ENCODE results near the gene ARHGAP4. TPM values are rescaled to one million over a fixed set of nuclear protein-coding genes. Genes with fewer than 3 reads are reported as not detected.

The ARHGAP4 gene
- total RNA-seq, 1 donor from 2014 or later: 16.4 TPM

- no peak overlapping the region for H3K4me3 Mint-ChIP-seq (ENCODE audit: low read depth)
- peaks cover 8% of the 10 kb centered on the region for H3K36me3 Mint-ChIP-seq (ENCODE audit: insufficient read depth)
- TF ChIP-seq CTCF (IDR thresholded peaks at IDR 0.05; ENCODE audit: unreplicated experiment): no peak
- peaks cover 4% of the 10 kb centered on the region for H3K4me1 Mint-ChIP-seq (ENCODE audit: low read depth)
- H3K27me3 Mint-ChIP-seq: no peaks in the 10 kb centered on the region
- DNase-seq (ENCODE audit: low spot score, unreplicated experiment): no peak
- no peak overlapping the region for H3K27ac Mint-ChIP-seq
- no peaks in the 10 kb centered on the region for H3K9me3 Mint-ChIP-seq (ENCODE audit: low read depth)
Measured at GRCh38 chrX:153944800-153945150, 18.7 kb upstream of the ARHGAP4 start.

GRCh38 chrX:153944140-153944799 lies 18.2 kb upstream of the ARHGAP4 start, which contains the start of gene RENBP:
TSS of gene RENBP (minus strand) at chrX:153944643. CDS start at chrX:153944610, 33 bp downstream.
- peaks cover 6% of the 10 kb centered on the region for H3K36me3 Mint-ChIP-seq (ENCODE audit: insufficient read depth)
- H3K27ac Mint-ChIP-seq: no peak within 1 kb of the TSS
- peaks cover 4% of the 10 kb centered on the region for H3K4me1 Mint-ChIP-seq (ENCODE audit: low read depth)
- no peak for TF ChIP-seq CTCF (IDR thresholded peaks at IDR 0.05; ENCODE audit: unreplicated experiment)
- no peaks in the 10 kb centered on the region for H3K9me3 Mint-ChIP-seq (ENCODE audit: low read depth)
- no peak within 1 kb of the TSS for H3K4me3 Mint-ChIP-seq (ENCODE audit: low read depth)
- H3K27me3 Mint-ChIP-seq: no peaks in the 10 kb centered on the region
- no peak for DNase-seq (ENCODE audit: low spot score, unreplicated experiment)

- peak overlapping the region; percentile 31 for H3K27ac Mint-ChIP-seq
- H3K4me1 Mint-ChIP-seq (ENCODE audit: low read depth): peaks cover 1% of the 10 kb centered on the region
- DNase-seq (ENCODE audit: low spot score, unreplicated experiment): no peak
Measured at GRCh38 chrX:153941336-153942252, 15.5 kb upstream of the ARHGAP4 start.

DNA sequence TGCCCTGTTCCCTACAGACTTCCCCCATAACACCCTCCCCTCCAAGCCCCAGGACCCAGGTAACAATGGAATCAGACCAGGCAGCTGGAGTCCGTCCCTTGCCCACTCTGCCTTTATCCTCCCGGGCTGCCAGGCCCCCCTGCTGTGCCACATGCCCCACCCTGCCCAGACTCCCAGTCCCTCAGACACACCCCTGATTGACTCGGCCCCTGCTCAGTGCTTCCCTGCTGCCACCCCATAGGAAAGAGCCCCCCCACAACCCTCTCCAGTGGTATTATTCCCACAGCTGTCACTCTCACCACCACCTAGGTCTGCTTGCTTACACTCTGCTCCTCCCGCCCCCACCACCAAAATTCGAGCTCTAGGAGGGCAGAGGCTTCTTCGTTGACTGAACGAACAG lies 13.5 kb upstream of the ARHGAP4 start:
- no peak overlapping the region for H3K27ac Mint-ChIP-seq
- H3K9me3 Mint-ChIP-seq (ENCODE audit: low read depth): peaks cover 4% of the 10 kb centered on the region
- no peak overlapping the region for H3K4me3 Mint-ChIP-seq (ENCODE audit: low read depth)
- peaks cover 1% of the 10 kb centered on the region for H3K4me1 Mint-ChIP-seq (ENCODE audit: low read depth)
- no peak for DNase-seq (ENCODE audit: low spot score, unreplicated experiment)
- no peaks in the 10 kb centered on the region for H3K36me3 Mint-ChIP-seq (ENCODE audit: insufficient read depth)
- H3K27me3 Mint-ChIP-seq: no peaks in the 10 kb centered on the region
- no peak for TF ChIP-seq CTCF (IDR thresholded peaks at IDR 0.05; ENCODE audit: unreplicated experiment)

More at GRCh38 chrX:153941336-153942252, 15.5 kb upstream of the ARHGAP4 start:
- Mint-ChIP-seq H3K27me3 (no peaks in the 10 kb centered on the region), H3K36me3 (ENCODE audit: insufficient read depth) (no peaks in the 10 kb centered on the region), H3K9me3 (ENCODE audit: low read depth) (peaks cover 2% of the 10 kb centered on the region), H3K4me3 (ENCODE audit: low read depth) (no peak overlapping the region)
- TF ChIP-seq CTCF (IDR thresholded peaks at IDR 0.05; ENCODE audit: unreplicated experiment): no peak

- Mint-ChIP-seq H3K4me1 (ENCODE audit: low read depth) (peaks cover 5% of the 10 kb centered on the region), H3K4me3 (ENCODE audit: low read depth) (no peak overlapping the region), H3K36me3 (ENCODE audit: insufficient read depth) (no peaks in the 10 kb centered on the region), H3K9me3 (ENCODE audit: low read depth) (peaks cover 4% of the 10 kb centered on the region), H3K27ac (peak overlapping the region; percentile 49), H3K27me3 (no peaks in the 10 kb centered on the region)
- no peak for DNase-seq (ENCODE audit: low spot score, unreplicated experiment)
- TF ChIP-seq CTCF (IDR thresholded peaks at IDR 0.05; ENCODE audit: unreplicated experiment): no peak
Measured at GRCh38 chrX:153938226-153938786, 12.2 kb upstream of the ARHGAP4 start.

Data from progenitor cell of endocrine pancreas (in vitro differentiated cells).